SK-N-MC (cell line): ENCODE results near the gene NEU1.

Experiments used
- DNase-seq: peaks from one replicate; pipeline ENCODE4 v3.0.0-alpha.2; 2011; ENCODE audit warnings: low read depth, low spot score
- H3K27ac ChIP-seq: fragments of 200-600 bp; sonication (generic); 2 replicates; pipeline ENCODE4 v1.5.1; 2016; ENCODE audit warnings: mixed run types
- H3K36me3 ChIP-seq: fragments of 200-600 bp; sonication (generic); 2 replicates; pipeline ENCODE4 v1.6.1; 2017; ENCODE audit warnings: antibody characterized with exemption, low read length, mixed read lengths; ENCODE audit not compliant: insufficient read depth
- H3K4me3 ChIP-seq: fragments of 200-600 bp; sonication (generic); 2 replicates; pipeline ENCODE4 v1.5.1; 2016
- H3K9ac ChIP-seq: fragments of 200-600 bp; sonication (generic); 2 replicates; pipeline ENCODE4 v1.8.0; 2017; ENCODE audit warnings: mixed run types, mixed read lengths; ENCODE audit not compliant: insufficient read length
- H3K9me3 ChIP-seq: fragments of 200-600 bp; sonication (generic); 2 replicates; pipeline ENCODE4 v1.6.1; 2017; ENCODE audit warnings: low read depth, mild to moderate bottlenecking, antibody characterized with exemption, low read length, moderate library complexity, mixed read lengths
- EZH2 ChIP-seq: fragments of 200-600 bp; sonication (generic); IDR thresholded peaks from one replicate; pipeline ENCODE4 v1.6.1; 2017; ENCODE audit warnings: antibody characterized with exemption
- FOXP2 ChIP-seq: optimal IDR thresholded peaks from 2 replicates; pipeline ENCODE3; 2011; ENCODE audit warnings: mild to moderate bottlenecking, moderate library complexity; ENCODE audit not compliant: insufficient read depth; ENCODE audit errors: extremely low read length, control extremely low read depth
- POLR2AphosphoS5 ChIP-seq: IDR thresholded peaks from 2 replicates; pipeline ENCODE4 v1.6.1; 2012; ENCODE audit warnings: mild to moderate bottlenecking, low read depth, low read length, borderline replicate concordance

The NEU1 gene

GRCh38 chr6:31903957-31904356, 41.3 kb upstream of the NEU1 start:
- TF ChIP-seq FOXP2 (no peak), POLR2AphosphoS5 (no peak), EZH2 (no peak)
- Histone ChIP-seq H3K27ac (no peak overlapping the region), H3K36me3 (no peaks in the 10 kb centered on the region), H3K9me3 (no peaks in the 10 kb centered on the region), H3K4me3 (no peak overlapping the region), H3K9ac (no peak overlapping the region)
- DNase-seq: no peak

- Histone ChIP-seq H3K36me3 (no peaks in the 10 kb centered on the region), H3K27ac (peak within 1 kb of the TSS; percentile 89), H3K9me3 (no peaks in the 10 kb centered on the region), H3K9ac (peak within 1 kb of the TSS; percentile 81), H3K4me3 (peak within 1 kb of the TSS; percentile 79)
- TF ChIP-seq FOXP2 (no peak), EZH2 (no peak), POLR2AphosphoS5 (peak; percentile 66; the same call in 1 of the 2 replicates)
- DNase-seq: peak; percentile 62
Observed at GRCh38 chr6:31901953-31902643, 39.5 kb upstream of the NEU1 start, which contains the start of gene ZBTB12. ZBTB12 (minus strand) TSS chr6:31902086; CDS start chr6:31901305, 781 bp downstream.

- no peak for DNase-seq
- peak overlapping the region; percentile 81 for H3K9ac ChIP-seq
- H3K36me3 ChIP-seq: no peaks in the 10 kb centered on the region; the same call in 1 of the 2 replicates
Observed at GRCh38 chr6:31901415-31901952, 38.9 kb upstream of the NEU1 start.

GRCh38 chr6:31900917-31901414, 38.3 kb upstream of the NEU1 start:
- DNase-seq: no peak
- Histone ChIP-seq H3K36me3 (peaks cover 4% of the 10 kb centered on the region), H3K9me3 (no peaks in the 10 kb centered on the region), H3K27ac (peak overlapping the region; percentile 89; the same call in 1 of the 2 replicates), H3K9ac (no peak overlapping the region), H3K4me3 (peak overlapping the region; percentile 79)
- TF ChIP-seq EZH2 (no peak), POLR2AphosphoS5 (peak; percentile 42; the same call in 1 of the 2 replicates)

More at GRCh38 chr6:31901415-31901952, 38.9 kb upstream of the NEU1 start:
- Histone ChIP-seq H3K9me3 (no peaks in the 10 kb centered on the region), H3K27ac (peak overlapping the region; percentile 89), H3K4me3 (peak overlapping the region; percentile 79)
- peak; percentile 43; the same call in 1 of the 2 replicates for TF ChIP-seq POLR2AphosphoS5
- no peak for TF ChIP-seq EZH2

GRCh38 chr6:31899882-31900722, 37.5 kb upstream of the NEU1 start:
- no peak for TF ChIP-seq FOXP2
- no peak for TF ChIP-seq POLR2AphosphoS5
- no peak for TF ChIP-seq EZH2
- Histone ChIP-seq H3K9ac (no peak overlapping the region), H3K9me3 (no peaks in the 10 kb centered on the region), H3K36me3 (peaks cover 12% of the 10 kb centered on the region), H3K4me3 (no peak overlapping the region), H3K27ac (peak overlapping the region; percentile 46)
- DNase-seq: no peak

- no peak for TF ChIP-seq FOXP2
- TF ChIP-seq EZH2: no peak
- no peak for TF ChIP-seq POLR2AphosphoS5
- peak overlapping the region; percentile 46 for H3K27ac ChIP-seq
- H3K9ac ChIP-seq: no peak overlapping the region
Observed at GRCh38 chr6:31899215-31899614, 36.6 kb upstream of the NEU1 start.

GRCh38 chr6:31898383-31899011, 35.9 kb upstream of the NEU1 start:
- Histone ChIP-seq H3K9ac (peak overlapping the region; percentile 89), H3K4me3 (peak overlapping the region; percentile 97)
- no peak for DNase-seq

More at GRCh38 chr6:31899215-31899614, 36.6 kb upstream of the NEU1 start:
- Histone ChIP-seq H3K36me3 (peaks cover 20% of the 10 kb centered on the region), H3K4me3 (peak overlapping the region; percentile 97), H3K9me3 (no peaks in the 10 kb centered on the region)
- DNase-seq: no peak

More at GRCh38 chr6:31898383-31899011, 35.9 kb upstream of the NEU1 start:
- TF ChIP-seq POLR2AphosphoS5 (no peak), EZH2 (no peak), FOXP2 (no peak)
- no peaks in the 10 kb centered on the region for H3K9me3 ChIP-seq
- H3K27ac ChIP-seq: peak overlapping the region; percentile 83; the same call in 1 of the 2 replicates
- H3K36me3 ChIP-seq: peaks cover 23% of the 10 kb centered on the region
